ENCODE data around the gene BCAT1.
"Not testable (repeated sequence)": the region's sequence is repeated elsewhere in the genome, so short reads cannot be mapped to it uniquely, and the experiment has no call there.

BCAT1 gene

DNA sequence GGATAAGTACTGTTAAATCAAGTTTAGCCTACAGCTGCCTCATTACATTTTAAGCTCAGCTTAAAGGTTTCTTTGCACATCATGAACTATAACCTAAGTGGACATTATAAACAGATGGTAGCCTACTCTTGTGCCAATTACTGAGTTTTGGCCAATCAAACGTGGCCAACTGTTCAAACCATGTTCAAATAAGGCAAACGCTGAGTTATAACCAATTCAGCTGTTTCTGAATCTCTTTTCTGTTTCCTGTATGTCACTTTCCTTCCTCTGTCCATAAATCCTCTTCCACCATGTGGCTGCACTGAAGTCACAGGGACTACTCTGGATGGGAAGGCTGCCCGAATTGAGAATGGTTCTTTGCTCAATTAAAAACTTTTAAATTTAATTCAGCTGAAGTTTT, 98.4 kb downstream of the BCAT1 start:
- DNase-seq, result no peak

DNA sequence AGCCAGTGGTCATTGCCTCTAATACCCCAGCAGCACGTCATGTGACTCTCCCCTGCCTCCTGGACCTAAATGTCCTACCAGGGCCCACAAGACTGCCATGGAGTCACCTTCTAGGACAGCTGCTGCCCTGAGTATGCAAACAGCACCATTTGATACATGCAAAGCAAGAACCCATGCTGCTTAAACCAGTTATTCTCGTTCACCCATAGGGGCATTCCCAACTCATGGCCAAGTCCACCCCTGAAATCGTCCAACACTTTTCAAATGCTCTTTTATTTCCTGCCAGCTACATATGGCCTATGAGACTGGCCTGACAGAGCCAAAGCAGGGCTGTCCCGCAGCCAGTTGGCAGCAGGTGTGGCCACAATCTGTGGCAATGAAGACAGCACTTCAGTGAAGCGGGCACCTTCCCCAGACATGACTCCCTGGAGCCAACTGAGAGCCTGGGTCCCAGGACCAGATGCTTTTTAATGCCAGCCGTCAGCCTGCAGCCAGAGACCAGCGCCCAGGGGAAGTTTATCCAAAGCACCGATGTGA, 99.9 kb downstream of the BCAT1 start:
- no peak for DNase-seq

DNA sequence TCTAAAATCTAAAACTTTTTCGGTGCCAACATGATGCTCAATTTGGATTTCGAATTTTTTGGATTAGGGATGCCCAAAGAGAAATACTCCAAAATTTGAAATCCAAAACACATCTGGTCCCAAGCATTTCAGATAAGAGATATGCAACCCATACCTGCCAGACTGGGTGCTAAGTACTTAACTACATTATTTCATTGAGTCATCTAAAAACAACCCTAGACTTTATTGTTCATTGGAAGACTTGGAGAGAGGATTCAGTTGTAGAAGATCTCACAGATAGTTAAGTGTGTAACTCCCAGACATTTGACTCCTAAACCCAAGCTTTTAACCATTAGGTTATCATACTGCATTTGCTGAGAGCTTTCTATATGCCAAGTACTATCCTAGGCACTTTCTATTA, 102.2 kb downstream of the BCAT1 start:
- DNase-seq, result no peak

DNA sequence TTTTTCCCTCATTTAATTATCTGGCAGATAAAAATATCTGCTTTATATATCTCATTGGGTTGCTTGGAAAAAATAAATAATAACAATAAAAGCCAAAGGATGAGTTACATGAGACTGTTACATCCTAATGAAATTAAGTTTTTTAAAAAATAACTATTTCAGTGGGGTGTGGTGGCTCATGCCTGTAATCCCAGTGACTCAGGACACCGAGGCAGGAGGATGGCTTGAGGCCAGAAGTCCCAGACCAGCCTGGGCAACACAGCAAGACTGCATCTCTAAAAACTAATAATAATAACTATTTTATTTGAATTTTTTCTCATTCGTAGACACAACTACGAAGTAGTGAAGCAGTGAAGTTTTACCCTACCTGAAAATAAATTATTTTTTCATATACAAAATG, 103.3 kb downstream of the BCAT1 start:
- DNase-seq, result no peak

DNA sequence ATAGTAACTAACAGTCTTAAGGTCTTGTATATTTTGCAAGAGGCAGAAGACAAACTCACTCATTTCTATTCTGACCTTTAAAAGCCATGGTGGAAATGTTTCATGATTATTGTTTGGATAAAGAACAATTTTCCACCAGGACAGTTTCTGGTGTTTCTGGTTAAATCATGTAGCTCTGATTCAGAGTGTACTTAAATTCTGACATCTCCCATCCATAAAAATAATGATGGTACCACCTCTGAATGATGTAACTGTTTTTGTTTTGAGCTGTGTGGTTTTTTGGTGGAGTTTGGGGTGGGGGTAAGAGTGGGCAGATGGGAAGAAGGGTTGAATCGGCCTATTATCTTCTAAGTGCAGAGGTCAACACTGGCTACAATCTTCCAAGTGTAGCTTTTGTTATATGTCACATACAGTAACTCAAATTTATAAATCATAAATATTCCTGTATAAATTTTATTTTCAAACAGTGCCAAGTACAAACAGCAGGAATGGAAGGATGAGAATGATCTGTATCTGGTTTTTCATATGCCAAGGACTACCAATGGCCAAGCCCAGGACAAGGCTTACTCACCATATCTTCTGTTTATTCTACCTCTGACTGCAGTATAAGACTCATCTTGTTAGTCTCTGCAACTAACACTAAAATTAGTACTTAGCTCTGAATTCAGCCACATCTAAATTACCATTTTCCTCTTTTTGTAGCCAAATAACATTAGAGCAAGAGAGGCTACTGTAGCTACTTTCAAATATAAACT, 108.7 kb downstream of the BCAT1 start:
- DNase-seq, result no peak

DNA sequence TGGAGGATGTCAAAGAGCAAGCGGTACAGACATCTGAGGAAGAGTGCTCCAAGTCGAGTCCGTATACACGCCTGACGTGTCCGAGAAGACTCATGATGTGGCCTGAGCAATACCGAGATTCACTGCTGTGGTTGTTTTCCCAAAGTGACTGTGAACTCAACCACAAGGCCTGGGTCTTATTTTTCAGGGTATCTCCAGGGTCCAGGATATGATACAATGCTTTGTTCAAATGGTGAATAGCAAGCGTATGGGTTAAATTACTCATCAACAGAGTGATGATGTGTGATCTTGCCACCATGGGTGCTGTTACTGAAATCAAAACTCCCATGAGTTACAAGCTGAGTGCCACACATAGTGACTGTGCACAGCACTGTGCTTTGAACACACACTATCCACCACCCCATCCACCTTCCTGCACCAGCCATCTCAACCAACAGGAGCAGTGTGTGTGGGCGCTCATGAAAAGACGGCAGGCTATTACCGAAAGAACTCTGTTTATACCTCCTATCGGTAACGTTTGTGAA, 109.6 kb downstream of the BCAT1 start:
- DNase-seq, result no peak

DNA sequence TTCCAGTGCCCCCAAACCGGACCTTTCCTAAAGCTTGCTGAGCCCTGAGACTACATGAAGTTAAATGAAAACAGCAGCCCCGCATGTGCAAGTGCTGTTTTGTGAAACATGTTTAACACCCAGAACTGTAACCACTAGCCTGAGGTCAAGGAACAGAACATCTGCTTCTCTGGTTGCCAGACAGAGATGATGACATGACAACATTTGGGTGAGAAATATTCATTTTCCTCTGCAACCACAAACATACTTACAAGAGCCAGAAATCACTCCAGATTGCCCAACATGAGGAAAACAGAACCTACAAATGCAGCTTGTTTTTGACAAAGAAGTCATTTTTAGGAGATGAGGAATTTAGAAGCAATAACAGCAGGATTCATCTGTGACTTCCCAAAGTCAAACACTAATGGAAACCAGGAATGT, 110.4 kb downstream of the BCAT1 start:
- no peak for DNase-seq

DNA sequence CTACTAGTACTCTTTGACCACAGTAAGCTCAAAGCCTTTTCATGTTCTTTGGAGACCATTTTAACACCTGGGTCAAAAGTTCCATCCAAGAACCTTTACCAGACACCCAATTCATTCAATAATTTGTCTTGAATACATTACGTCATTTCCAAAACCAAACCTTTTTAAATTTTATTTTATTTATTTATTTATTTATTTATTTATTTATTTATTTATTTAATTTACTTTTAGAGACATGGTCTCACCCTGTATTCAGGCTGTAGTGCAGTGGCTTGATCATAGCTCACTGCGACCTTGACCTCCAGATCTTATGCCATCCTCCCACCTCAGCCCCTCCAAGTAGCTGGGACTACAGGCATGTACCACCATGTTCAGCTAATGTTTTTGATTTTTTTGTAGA, 113.5 kb downstream of the BCAT1 start:
- DNase-seq, result no peak

DNA sequence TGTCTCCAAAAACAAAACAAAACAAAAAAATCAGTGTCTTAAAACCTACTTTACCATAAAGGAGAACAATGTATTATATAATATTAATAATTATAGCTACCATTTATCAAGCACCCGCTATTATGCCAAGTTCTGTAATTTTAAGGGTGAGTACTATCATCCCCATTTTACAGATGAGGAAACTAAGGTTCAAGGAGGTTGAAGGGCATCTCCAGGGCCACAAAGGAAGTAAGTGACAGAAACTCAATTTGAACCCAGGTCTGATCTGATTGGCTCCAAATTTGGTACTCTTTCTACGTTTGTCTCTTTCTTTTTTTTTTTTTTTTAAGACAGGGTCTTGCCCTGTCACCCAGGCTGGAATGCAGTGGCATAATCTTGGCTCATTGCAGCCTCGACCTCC, 115.4 kb downstream of the BCAT1 start:
- no peak for DNase-seq

DNA sequence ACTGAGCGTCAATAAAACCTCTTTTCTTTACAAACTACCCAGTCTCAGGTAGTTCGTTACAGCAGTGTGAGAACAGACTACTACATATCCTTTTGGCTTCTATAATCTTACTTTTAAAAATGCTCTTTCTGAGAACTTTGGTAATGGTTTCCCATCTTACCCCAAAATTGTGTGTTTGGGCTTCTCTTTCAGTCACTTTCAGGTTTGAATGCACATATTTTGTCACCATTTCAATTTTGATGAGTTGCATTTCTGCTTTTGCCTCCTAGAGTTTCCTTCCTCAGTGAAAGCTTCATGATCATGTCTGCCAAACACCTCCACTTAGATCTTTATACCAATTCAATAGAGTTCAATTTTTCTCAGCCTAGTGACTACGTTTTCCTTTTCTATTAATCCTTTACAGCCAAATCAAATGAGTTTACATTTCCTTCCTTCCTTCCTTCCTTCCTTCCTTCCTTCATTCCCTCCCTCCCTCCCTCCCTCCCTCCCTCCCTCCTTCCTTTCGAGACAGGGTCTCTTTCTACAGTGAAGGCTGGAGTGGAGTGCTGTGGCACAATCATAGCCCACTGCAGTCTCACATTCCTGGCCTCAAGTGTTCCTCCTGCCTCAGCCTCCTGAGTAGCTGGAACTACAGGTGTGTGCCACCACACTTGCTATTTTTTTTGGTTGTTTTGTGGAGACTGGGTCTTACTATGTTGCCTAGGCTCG, 124.9 kb downstream of the BCAT1 start:
- no peak for DNase-seq

DNA sequence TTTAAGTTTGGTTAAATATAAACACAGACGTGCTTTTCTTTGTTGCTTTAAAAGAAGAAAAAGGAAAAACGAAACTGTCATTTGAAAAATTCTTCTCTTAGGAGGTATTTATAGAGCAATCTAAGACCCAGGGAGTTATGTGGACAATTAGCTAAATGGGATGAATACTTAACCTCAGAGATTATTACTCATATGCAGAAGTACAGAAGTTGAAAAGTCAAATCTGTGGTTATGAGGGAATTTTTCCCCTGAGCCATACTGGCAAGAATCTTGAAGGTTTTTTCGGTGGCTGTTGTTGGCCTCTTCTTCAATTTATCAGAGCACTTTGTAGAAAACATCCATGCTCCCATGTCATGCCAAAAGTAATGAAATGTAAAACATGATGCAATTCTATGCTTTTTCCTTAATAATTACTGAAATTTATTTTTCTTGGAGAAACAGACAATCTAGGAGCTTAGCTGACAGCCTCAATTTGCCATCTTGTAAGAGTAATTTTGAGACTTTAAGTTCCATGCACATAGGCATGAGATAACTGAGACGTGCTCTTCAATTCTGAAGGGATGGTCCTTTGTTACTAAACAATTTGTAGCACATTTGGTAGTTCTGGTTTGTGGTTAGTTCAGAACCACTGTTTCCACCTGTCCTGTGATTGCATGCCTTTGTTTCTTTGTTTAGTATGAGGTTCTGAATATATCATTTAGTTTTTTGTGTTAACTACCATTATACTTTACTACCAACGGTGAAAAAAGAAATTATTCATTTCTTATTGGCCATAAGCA, 126.6 kb downstream of the BCAT1 start:
- no peak for DNase-seq

DNA sequence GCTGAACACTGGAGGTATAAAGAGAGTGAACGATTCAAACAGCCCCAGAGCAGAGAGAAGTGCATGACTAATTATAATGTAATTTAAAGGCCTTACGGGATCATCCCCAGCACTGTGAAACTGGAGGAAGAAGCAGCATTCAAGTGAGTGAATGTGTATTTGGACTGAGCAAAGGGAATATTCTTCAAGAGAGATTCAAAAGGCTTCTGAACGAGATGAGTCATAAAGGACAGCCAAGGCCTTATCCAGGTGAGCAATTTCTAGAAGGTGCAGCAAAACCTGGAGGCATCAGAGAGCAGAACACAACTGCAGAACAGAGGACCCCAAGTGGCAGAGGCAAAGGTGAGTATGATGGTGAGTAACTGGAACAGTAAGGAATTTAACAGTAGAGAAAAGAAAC, 127.2 kb downstream of the BCAT1 start:
- no peak for DNase-seq

DNA sequence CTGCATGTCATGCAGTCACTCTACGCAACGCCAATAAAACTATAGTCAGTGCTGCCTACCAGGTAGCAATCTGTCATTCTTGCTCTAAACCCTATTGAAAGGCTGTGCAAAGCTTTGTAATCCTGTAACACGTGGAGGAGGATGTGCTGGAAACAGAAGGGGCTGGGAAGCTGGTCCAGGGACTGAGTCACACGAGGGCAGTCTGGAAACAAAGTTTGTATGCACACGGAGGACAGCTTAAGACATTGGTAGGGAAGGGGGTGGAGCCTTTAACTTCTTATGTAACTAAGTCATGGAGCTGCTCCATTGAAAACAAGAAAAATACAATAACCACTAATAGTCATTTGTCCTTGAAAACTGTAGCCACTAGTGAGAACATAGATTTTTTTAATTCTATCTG, 128.0 kb downstream of the BCAT1 start:
- no peak for DNase-seq

DNA sequence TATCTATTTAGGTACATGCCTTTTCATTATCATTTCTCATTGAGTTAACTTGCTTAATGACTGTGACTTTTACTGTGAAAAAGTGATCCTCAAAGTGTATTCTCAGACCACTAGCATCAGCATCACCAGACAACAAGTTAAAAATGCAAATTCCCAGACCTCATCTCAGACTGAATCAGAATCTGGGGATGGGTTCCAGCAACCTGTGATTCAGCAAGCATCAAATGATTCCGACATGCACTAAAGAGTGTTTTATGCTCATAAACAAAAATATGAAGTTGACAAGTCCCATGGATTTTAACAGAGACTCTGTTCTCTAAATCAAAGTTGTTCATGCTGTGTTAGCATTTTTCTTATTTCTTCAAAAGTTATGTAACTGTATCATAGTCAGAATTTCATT, 130.6 kb downstream of the BCAT1 start:
- no peak for DNase-seq

DNA sequence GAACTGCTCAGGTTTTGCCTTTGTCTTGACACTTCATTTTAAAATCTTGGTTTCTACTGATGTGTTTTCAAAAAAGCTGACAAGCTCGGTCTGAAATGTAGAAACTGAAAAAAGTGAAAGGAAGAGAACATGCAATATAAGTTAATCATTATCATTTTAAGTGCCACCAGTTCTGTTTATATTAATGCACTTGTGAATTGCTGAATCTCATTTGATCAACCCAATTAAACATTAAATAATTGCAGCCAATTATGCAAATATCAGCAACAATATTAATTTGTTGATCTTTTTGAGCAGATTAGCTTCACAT, 133.8 kb downstream of the BCAT1 start:
- DNase-seq, result no peak

DNA sequence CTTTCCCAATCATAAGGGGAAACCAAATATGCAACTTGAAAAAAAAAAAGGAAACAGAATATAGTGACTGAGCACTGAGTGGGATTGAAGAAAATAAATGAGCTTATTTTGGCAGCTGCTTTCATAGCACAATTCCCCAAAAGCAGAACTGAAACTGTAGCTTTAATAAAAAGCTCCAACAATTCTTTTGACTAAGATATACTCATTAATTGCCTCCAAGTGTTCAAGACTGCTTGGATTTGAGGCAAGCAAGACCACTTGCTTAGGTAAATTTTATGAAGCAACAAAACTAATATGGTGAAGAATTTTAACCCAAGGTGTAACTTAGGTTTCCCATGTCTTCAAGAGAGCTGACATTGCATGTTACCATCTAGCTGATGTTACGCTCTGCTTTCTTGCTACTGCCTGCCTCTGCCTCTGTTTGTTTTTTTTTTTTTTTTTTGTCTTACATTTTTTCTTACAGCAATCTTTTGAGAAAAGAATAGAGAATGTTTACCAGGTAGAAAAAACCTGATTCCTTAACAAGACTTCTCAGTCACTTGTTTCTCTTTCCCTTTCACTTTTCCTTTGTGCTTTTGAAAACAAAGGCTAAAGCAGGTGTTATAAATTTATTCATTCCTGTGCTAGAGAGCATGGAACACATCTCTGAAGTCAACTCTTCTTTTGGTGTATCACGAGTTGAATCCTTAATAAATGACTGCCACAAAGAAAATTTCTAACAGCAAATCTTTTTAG, 134.4 kb downstream of the BCAT1 start:
- no peak for DNase-seq

DNA sequence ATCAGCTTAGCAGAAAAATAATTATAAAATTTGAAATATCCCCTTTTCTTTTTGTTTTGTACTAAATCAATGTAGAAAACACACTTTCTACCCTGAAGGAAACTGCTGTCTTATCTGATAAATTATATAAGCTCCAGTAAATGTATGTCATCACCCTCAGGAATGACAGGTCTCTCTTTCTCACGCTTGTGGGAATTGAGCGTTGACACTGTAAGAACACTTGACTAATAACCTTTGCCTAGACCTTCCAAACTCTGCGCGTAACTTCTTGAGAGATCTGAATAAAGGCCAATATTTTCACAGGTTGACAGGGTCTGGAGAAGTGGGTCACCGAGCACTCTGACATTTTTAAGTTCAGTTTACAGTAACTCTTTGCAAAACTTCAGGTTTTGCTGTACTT, 138.5 kb downstream of the BCAT1 start:
- no peak for DNase-seq

DNA sequence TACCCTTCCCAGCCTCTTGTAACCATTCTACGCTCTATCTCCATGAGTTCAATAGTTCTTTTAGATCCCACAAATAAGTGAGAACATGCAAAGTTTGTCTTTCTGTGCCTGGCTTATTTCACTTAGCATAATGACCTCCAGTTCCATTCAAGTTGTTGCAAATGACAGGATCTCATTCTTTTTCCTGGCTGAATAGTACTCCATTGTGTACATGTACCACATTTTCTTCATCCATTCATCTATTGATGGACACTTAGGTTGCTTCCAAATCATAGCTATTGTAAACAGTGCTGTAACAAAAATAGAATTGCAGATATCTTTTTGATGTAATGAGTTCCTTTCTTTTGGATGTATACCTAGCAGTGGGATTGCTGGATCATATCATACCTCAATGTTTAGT, 139.6 kb downstream of the BCAT1 start:
- not testable (repeated sequence) for DNase-seq

DNA sequence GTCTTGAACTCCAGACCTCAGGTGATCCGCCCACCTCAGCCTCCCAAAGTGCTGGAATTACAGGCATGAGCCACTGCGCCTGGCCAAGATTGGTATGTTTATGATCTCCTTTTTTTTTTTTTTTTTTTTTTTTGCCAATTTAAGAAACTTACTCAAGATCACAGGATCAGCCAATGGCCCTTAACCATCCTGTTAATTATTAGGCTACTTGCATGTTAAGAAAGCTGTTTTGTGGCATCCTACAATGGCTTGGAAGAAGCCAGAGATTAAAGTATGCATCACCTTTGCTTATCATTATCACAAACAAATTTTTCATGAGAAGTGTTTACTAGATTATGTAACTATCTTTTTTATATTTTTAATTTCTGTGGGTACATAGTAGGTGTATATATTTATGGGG, 140.2 kb downstream of the BCAT1 start:
- DNase-seq, result no peak

DNA sequence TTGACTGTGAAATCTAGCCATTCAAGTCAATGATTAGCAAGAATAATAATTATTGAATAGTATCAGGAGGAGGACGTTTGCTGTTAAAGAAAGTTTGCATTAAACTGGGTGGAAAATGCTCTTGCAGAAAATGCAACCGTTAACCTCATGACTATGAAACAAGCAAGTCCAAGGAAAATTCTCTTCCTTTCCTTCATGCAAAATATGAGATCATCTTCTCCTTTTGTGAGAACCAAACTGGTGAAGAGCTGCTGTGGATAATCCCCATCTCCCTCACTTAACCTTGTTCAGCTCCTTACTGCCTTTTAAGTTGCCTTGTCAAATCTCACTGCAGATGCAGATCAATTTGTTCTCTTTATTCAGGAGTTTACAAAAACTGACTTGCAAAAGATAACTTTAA, 142.5 kb downstream of the BCAT1 start:
- no peak for DNase-seq

DNA sequence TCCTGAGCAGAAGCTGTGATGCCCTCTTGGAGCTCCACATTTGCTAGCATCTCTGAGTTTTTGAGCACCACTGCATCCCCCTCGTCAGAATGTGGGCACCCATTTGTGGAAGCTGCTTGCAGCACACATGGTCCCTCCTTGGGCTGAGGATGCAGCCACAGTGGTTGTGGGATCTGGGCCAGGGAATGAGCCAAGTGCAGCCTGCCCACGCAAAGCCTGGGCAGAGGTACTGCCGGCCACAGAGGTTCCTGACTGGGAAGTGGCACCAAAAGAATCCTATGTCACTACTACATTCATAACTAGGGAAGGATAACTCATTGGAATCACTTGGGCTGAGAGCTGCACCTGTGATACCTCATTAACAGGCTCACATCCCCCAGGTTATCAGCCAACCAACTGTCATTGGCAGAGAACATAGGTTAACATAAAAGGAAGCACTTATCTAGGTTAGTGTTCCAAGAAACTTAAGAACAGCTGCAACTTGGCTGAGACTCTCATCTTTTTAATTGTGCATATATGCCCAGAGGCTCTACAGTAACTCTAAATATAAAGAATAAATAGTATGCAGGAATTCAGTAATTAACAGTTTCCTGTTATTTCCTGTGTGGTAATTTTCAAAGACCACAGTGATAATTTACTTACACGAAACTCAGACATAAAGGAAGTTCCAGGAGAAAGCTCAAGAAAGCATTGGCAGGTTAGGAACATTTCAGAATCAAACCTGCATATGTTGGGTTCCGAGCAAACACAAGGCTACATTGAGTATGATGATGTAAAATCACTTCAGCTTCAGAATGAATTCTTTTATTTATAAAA, 145.3 kb downstream of the BCAT1 start:
- no peak for DNase-seq

DNA sequence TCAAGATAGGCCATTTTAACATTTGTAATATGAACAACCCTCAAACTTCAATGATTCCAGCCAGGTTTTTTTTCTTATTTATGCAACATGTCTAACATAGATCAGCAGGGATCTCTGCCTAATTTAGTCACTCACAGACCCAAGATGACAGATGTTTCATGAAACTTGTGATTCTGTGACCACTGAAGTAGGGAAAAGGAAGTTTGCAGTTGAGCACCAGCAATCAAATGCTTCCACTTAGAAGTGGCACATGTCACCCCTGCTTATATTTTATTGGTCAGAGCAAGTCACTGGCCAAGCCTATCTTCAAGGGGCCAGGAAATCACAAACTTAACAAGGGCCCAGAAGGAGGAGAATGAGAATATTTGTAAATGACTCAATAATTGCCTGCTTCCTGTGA, 150.6 kb downstream of the BCAT1 start:
- no peak for DNase-seq
